HEK293T (cell line): ENCODE results near the gene GALNT16.
"Not testable (repeated sequence)": the region's sequence is repeated elsewhere in the genome, so short reads cannot be mapped to it uniquely, and the experiment has no call there.

ENCODE experiments used
- CTCF ChIA-PET: fragments of 350-600 bp; formaldehyde crosslinking; extraction: SDS; loops from one replicate; lab custom pipeline; 2021; ENCODE audit warnings: antibody characterized with exemption, inconsistent platforms; lab: Yijun Ruan, JAX
- POLR2A ChIA-PET: fragments of 350-600 bp; formaldehyde crosslinking; extraction: SDS; loops from one replicate; lab custom pipeline; 2020; ENCODE audit warnings: antibody characterized with exemption, inconsistent platforms; lab: Yijun Ruan, JAX
- DNase-seq: peaks from one replicate; pipeline ENCODE4 v3.0.0; 2012; ENCODE audit warnings: mixed read lengths; ENCODE audit errors: extremely low spot score
- ARNT ChIP-seq: fragments of 450-650 bp; IDR thresholded peaks from 2 replicates; pipeline ENCODE4 v1.6.1; 2017; ENCODE audit warnings: mild to moderate bottlenecking
- BHLHE40 ChIP-seq: fragments of 450-650 bp; IDR thresholded peaks from 2 replicates; pipeline ENCODE4 v1.6.1; 2016; ENCODE audit warnings: mild to moderate bottlenecking, moderate library complexity, borderline replicate concordance
- CTBP1 ChIP-seq: fragments of 450-650 bp; IDR thresholded peaks from 2 replicates; pipeline ENCODE4 v1.6.1; 2016; ENCODE audit warnings: borderline replicate concordance
- ELF4 ChIP-seq: fragments of 450-650 bp; IDR thresholded peaks from 2 replicates; pipeline ENCODE4 v1.6.1; 2017; ENCODE audit warnings: antibody characterized with exemption
- FOXA1 ChIP-seq: fragments of 450-650 bp; IDR thresholded peaks from 2 replicates; pipeline ENCODE4 v1.6.1; 2016; ENCODE audit warnings: mild to moderate bottlenecking
- FOXK2 ChIP-seq: fragments of 450-650 bp; IDR thresholded peaks from 2 replicates; pipeline ENCODE4 v1.6.1; 2016; ENCODE audit warnings: mild to moderate bottlenecking
- FOXM1 ChIP-seq: fragments of 450-650 bp; IDR thresholded peaks from 2 replicates; pipeline ENCODE4 v1.6.1; 2017; ENCODE audit warnings: mild to moderate bottlenecking, borderline replicate concordance
- HDGF ChIP-seq: fragments of 450-650 bp; IDR thresholded peaks from 2 replicates; pipeline ENCODE4 v1.6.1; 2017; ENCODE audit warnings: antibody characterized with exemption, borderline replicate concordance
- L3MBTL2 ChIP-seq: fragments of 450-650 bp; conservative IDR thresholded peaks from 2 replicates; pipeline ENCODE4 v1.6.1; 2016; ENCODE audit warnings: mild to moderate bottlenecking
- LEF1 ChIP-seq: fragments of 450-650 bp; IDR thresholded peaks from 2 replicates; pipeline ENCODE4 v1.6.1; 2017; ENCODE audit warnings: mild to moderate bottlenecking, borderline replicate concordance
- NFRKB ChIP-seq: fragments of 450-650 bp; IDR thresholded peaks from 2 replicates; pipeline ENCODE4 v1.6.1; 2016; ENCODE audit warnings: mild to moderate bottlenecking, moderate library complexity
- SP1 ChIP-seq: fragments of 450-650 bp; IDR thresholded peaks from 2 replicates; pipeline ENCODE4 v1.6.1; 2017
- SUZ12 ChIP-seq: fragments of 450-650 bp; IDR thresholded peaks from 2 replicates; pipeline ENCODE4 v1.6.1; 2016; ENCODE audit warnings: mild to moderate bottlenecking
- TARDBP ChIP-seq: fragments of 450-650 bp; IDR thresholded peaks from 2 replicates; pipeline ENCODE4 v1.6.1; 2016
- ZNF384 ChIP-seq: fragments of 450-650 bp; IDR thresholded peaks from 2 replicates; pipeline ENCODE4 v1.6.1; 2016
- TF ChIP-seq, protein P1 (sequence below): fragments of 450-650 bp; IDR thresholded peaks from 2 replicates; pipeline ENCODE4 v1.6.1; 2016

GALNT16 gene

DNA sequence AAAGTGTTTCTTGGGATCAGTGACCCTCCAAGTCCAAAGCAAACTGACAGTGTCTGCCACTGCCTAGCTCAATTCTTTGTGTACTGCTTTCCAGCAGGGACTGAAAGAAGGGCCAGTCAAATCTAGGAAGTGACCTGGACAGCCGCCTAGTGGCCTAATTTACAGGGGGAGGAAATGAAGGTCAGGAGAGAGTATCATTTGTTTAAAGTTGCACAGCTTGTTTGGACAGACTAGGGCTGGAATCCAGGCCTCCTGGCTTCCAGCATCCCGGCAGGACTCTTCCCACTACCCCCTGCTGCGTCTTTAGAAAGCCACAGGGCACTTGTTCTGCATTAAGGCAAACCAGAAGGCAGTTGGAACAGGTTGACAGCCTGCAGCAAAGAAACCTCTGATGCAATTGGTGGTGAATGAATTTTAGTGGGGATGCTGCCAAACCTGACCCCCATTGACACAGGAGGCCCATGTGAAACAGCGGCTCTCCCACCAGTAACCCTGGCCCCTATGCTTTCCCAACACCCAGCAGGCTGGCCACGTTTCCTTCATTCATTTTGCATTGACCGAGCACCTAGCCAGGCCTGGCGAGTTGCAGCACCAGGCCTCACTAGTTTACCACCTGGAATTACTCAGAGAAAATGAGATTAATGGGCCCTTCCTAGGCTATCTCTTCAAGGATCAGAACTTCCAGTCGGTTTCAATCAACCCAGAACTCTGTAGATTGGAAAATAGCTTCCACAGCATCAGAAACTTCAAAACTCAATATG, 28.2 kb downstream of the GALNT16 start:
- ChIA-PET CTCF (interaction anchor here (0.9 to 1.8 kb wide), 6 partner anchors 10 to 425 kb away, joined by 4 to 13 read pairs (median 6); partner anchors contain the start of gene GALNT16), POLR2A (no interaction called here)
- TF ChIP-seq ELF4 (no peak), FOXK2 (no peak), FOXA1 (no peak), ZNF384 (no peak), SP1 (no peak)
- TF ChIP-seq, protein P1, sequence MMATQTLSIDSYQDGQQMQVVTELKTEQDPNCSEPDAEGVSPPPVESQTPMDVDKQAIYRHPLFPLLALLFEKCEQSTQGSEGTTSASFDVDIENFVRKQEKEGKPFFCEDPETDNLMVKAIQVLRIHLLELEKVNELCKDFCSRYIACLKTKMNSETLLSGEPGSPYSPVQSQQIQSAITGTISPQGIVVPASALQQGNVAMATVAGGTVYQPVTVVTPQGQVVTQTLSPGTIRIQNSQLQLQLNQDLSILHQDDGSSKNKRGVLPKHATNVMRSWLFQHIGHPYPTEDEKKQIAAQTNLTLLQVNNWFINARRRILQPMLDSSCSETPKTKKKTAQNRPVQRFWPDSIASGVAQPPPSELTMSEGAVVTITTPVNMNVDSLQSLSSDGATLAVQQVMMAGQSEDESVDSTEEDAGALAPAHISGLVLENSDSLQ, result no peak
- no peak for DNase-seq

DNA sequence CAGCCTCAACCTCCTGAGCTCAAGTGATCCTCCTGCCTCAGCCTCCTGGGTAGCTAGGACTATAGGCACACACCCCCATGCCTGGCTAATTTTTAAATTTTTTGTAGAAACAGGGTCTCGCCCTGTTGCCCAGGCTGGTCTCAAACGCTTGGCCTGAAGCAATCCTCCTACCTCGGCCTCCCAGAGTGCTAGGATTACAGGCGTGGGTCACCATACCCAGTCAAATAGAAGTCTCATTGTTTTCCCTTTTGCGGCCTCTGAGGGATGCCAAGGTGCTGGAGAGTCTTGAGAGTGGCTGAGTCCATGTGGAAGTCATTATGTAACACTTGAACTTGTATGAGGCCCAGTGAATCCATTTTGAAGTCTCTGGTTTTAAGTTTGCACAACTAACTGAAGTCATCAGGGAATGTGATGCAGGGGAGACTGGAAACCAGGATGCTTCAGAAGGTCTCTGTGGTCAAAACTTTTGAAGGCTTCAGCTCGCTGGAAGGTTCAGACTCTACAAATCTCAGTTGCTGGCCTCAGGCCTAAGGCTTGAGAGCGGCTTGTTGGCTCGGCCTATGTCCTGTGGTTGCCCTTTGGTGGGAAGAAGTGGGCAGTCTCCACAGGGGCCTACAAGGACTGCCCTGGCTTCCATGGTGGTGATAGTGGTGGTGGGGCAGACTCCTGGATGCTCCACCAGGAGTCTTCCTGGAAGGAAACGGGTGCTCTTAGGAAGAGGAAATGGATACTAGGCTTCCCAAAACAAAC, 29.2 kb downstream of the GALNT16 start:
- CTCF ChIA-PET, result no interaction called here

DNA sequence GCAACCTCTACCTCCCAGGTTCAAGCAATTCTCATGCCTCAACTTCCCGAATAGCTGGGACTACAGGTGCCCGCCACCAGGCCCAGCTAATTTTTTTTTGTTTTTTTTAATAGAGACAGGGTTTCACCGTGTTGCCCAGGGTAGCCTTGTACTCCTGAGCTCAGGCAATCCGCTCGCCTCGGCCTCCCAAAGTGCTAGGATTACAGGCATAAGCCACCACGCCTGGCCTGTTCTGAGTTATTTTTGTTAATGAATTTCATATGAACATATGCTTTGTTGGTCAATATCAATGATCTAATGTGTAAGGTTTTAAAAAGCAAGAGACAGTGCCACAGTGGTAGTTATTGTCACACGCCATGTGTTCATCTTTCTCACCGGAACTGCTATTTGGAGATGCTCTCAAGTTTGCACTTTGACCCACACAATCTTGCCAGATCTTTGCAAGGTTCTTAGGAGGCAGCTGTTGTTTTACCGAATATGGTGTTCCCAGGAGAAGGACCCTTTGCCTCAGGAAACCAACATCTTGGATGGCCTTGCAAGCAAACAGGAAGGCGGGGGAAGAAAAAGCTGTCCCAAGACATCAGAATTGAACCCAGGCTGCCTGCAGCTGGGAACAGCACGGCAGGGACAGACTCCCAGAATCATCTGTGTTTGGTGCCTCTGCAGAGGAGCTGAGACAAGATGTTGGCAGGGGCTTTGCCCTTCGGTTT, 30.0 kb downstream of the GALNT16 start:
- ChIA-PET CTCF (interaction anchor here (1.1 to 1.2 kb wide), 2 partner anchors 14 to 20 kb away, joined by 3 read pairs; no protein-coding TSS in a partner anchor), POLR2A (no interaction called here)
- no peak for TF ChIP-seq SP1
- no peak for TF ChIP-seq BHLHE40
- TF ChIP-seq SUZ12, result no peak
- TF ChIP-seq NFRKB, result no peak
- no peak for TF ChIP-seq L3MBTL2
- TF ChIP-seq, protein P1, result no peak
- no peak for TF ChIP-seq ZNF384
- no peak for DNase-seq

More for the DNA sequence above, 29.2 kb downstream of the GALNT16 start:
- POLR2A ChIA-PET, result no interaction called here
- TF ChIP-seq ELF4, result no peak
- no peak for TF ChIP-seq CTBP1
- TF ChIP-seq TARDBP, result no peak
- TF ChIP-seq SP1, result no peak
- no peak for TF ChIP-seq HDGF
- TF ChIP-seq, protein P1, result no peak
- no peak for TF ChIP-seq BHLHE40
- TF ChIP-seq LEF1, result no peak
- DNase-seq, result no peak

DNA sequence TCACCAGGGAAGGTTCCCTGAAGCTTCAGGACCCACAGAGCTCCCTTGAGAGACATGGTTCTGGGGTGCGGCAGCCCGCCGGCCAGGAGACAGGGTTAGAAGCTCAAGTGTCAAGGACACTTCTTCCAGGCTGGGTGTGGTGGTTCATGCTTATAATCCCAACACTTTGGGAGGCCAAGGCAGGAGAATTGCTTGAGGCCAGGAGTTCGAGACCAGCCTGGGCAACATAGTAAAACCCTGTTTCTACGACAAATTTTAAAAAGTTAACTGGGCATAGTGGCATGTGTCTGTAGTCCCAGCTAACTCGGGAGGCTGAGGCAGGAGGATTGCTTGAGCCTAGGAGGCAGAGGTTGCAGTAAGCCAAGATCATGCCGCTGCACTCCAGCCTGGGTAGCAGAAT, 30.9 kb downstream of the GALNT16 start:
- POLR2A ChIA-PET, DNase-seq: not testable (repeated sequence)
- CTCF ChIA-PET, result interaction anchor here (1.1 to 1.2 kb wide), 2 partner anchors 13 to 19 kb away, joined by 3 read pairs; no protein-coding TSS in a partner anchor

DNA sequence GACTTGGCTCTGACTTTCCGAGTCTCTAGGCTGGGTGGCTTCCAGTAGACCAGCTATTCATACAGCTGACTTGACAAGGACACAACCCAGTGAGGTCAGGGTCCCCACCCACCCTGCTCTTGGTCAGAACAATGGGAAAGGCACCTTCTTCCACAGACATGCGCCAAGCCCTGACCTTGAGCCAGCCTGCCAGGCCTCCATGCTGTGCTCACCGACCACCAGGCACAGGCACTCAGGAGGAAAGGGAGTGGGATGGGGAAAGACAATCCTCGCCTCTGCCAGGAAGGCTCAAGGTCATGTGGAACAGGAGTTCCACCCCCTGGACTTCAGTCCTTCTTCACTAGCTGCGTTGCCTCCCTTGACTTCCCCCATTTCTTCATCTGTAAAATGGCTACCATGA, 31.4 kb downstream of the GALNT16 start:
- DNase-seq, result no peak
- ChIA-PET POLR2A (interaction anchor here (1.1 kb wide), 1 partner anchor 17 kb away, joined by 3 read pairs; no protein-coding TSS in a partner anchor), CTCF (no interaction called here)
- TF ChIP-seq LEF1 (no peak), FOXM1 (no peak), ZNF384 (no peak), L3MBTL2 (no peak), BHLHE40 (no peak), CTBP1 (no peak), FOXA1 (no peak), NFRKB (no peak), SUZ12 (no peak), TARDBP (no peak), ARNT (no peak), FOXK2 (no peak), SP1 (no peak), HDGF (no peak), ELF4 (no peak)
- TF ChIP-seq, protein P1, result no peak
